NCI-H2081 (cell line): ENCODE measurements around the gene CPEB1.

Source experiments
- DNase-seq, 2 experiments: peaks; one replicate each; lab custom pipeline; 2025; lab: John Stamatoyannopoulos, UW

The CPEB1 gene

DNA sequence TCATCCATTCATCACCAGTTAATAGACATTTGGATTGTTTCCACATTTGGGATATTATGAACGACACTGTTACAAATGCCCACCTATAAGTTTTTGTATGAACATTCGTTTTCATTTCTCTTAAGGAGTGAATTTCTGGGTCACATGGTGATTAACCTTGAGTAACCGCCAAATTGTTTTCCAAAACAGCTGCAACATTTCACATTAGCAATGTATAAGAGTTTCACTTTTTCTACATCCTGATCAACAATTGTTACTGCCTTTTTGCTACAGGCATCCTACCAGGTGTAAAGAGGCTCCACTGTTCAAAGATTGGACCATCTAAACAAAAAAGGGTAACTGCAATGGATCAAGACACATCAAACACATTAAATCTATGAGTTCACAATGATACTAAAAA lies 52.0 kb downstream of the CPEB1 start:
- DNase-seq: no peak

GRCh38 chr15:82587805-82588204 lies 59.4 kb downstream of the CPEB1 start:
- no peak for DNase-seq

DNA sequence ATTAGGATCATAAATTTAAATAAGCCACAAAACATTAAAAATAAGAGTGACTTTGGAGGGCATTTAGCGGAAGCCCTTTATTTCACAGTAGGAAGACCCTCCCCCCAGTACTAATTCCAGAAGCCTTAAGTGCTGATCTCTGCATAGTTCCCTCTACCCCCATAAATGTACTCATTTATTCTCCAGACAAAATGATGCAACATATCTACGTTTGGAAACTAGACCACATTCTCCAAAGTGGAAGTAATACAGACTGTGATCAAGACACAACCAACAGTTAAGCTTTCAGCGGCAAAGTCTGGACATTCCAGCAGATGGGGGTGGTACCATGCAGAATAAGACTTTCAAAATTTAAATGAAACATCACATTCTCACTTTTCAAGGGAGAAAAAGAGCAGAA lies 62.1 kb downstream of the CPEB1 start:
- no peak for DNase-seq

GRCh38 chr15:82580713-82581112 lies 66.5 kb downstream of the CPEB1 start:
- no peak for DNase-seq

DNA sequence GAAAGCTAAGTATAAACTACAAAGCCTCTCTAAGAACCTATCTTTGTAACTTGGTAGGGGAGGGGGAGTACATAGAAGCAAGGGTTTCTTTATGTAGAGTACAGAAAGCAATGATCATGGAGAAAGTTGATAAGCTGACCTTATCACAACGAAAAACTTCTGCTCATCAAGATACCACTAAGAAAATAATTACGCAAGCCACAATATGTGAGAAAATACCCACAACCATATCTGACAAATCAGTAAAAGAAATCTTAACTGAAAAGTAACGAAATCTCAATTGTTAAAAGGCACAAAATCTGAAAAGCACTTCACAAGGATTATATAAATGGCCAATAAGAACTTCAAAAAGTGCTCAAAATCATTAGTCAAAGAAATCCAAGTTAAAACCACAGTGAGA lies 71.8 kb downstream of the CPEB1 start:
- DNase-seq: no peak

GRCh38 chr15:82572986-82573385 lies 74.2 kb downstream of the CPEB1 start:
- DNase-seq: no peak

DNA sequence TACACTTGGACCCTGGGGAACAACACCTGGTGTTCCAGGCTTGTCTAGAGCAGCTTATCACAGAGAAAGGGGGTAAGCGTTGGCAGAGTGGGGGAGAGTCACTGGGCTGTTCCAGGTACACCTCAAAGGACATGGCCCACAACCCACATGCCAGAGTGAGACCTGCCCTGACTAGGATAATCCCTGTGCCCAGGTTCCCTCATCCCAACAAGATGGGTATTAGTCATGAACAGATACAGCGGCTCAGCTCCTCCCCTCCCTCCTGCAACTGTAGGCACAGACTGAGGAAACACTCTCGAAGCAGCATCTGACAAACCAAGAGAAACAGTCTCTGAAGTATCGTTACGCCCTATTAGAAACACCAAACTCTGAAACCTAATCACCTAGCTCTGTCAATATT lies 74.9 kb downstream of the CPEB1 start:
- no peak for DNase-seq

GRCh38 chr15:82571722-82572222 lies 75.4 kb downstream of the CPEB1 start:
- peak; percentile 38 to 60 for DNase-seq

GRCh38 chr15:82570721-82571508 lies 76.2 kb downstream of the CPEB1 start:
- DNase-seq: no peak

- no peak for DNase-seq
Measured at GRCh38 chr15:82569834-82570233, 77.3 kb downstream of the CPEB1 start.

GRCh38 chr15:82568986-82569385 lies 78.2 kb downstream of the CPEB1 start:
- DNase-seq: no peak

GRCh38 chr15:82567661-82568060 lies 79.5 kb downstream of the CPEB1 start:
- DNase-seq: no peak

- no peak for DNase-seq
Measured at GRCh38 chr15:82566690-82567089, 80.5 kb downstream of the CPEB1 start.

DNA sequence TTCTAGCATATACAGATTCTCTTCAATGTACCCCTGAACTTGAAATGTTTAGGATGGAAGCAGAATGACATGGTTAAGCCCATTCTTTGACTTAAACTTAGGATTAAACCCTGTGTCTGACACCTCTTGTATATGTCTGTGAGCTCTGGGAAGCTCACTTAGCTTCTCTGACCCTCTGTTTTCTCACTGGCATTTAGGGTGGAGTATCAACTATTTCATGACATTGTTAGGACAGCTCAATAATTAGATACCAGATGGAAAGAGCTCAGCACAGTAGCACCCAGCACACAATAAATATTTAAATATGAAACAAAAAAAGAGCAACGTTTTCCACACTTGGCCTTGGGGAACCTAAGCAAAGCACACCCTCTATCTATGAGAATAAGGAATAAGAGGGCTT lies 88.7 kb downstream of the CPEB1 start:
- DNase-seq: no peak

- no peak for DNase-seq
Measured at GRCh38 chr15:82556315-82557035, 90.7 kb downstream of the CPEB1 start.

DNA sequence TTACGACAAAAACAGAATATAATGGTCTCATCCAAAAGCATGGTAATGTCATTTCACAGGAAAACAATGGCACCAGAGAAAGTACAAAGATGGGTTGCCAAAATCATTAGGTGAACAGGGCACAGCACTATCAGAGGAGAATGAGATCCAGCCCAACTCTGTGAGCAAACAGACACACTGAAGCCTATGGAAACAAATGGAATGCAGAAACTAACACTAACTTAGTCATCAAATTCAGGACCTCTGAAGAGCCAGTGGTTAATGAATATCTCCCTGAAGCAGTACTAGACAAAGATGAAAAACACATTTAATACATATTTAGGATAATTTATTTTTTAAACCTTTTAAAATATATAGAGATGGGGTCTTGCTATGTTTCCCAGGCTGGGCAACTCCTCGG lies 92.3 kb downstream of the CPEB1 start:
- DNase-seq: no peak

GRCh38 chr15:82554351-82554750 lies 92.8 kb downstream of the CPEB1 start:
- no peak for DNase-seq

DNA sequence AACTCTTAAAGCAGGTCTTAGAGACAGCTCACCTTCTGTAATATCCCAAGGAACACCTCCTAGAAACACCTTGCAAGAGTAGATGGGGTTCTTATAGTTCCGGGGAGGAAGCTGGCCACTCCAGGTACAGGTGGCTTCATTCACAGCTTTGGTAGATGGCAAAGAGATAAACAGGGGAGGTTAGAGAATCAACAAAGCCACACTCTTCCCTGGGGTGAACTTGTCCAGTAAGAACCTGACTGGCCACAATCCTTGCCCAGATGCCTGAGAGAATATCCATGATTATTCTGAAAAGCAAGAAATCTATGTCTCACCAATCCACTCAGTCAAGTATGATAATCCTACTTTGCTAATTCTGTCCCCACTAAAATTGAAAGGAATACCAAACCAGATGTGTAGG lies 93.3 kb downstream of the CPEB1 start:
- no peak for DNase-seq

DNA sequence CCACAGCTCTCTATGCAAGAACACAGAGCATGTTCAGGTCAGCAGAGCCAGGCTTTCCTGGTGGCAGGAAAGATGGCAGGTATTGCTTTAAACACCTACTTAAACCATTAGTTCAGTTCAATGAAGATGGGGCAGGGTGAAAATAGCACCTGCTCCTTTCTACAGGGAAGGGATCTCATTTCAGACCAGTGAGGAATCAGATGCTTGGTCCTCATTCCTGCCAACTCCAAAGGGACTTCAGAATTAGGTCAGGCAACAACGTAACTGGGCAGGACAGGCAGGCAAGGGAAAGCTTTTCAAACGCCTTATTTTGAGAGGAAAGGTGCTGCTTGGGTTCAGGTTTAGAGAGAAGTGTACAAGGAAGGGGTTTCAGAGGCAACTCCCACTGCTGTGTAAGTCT lies 94.3 kb downstream of the CPEB1 start:
- DNase-seq: no peak

DNA sequence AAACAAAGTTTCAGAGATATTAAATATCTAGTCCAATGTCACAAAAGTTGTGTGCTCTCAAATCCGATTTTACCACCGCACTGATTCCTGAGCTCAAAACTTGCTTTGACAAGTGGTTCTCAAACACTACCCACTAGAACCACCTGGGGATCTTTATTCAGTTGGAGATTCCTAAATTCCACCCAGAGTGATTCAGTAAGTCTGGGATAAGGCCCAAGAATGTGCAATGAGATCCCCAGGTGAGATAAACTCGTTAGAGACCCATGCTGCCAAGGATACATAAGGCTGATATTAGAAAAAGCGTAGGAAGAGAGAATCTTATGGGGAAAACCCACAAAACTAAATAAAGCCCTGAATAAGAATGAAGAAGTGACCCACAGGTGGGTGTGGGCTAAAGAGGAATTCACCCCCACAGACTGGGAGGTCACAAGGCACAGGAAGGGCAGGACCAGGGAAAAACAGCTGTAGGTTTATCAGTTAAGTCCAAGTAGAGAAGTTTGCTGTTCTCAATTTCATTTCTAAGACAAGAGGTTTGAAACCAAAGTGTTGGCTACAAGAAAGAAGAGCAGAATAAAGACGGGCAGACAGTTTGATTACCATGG lies 95.4 kb downstream of the CPEB1 start:
- DNase-seq: no peak

DNA sequence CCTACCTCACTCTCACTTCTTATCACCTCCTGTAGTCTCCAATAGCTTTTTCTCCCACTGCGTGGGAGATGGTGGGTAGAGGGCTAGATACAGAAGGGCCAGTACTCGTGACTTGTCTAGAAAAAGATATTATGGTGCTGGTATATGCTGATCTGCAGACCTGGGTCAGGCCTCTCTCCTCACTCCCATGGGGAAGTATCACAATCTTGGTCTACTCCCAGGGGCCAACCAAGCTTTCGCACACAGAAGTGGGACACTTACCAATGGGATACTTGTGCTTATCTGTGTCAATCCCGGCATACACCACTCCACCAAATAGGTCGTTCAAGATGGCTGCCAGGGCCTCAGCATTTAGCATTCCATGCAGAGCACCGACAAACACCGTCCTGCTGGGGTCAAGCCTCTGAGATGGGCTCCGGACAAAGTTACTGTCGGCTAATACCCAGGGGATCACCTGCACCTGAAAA lies 97.9 kb downstream of the CPEB1 start:
- DNase-seq: no peak

DNA sequence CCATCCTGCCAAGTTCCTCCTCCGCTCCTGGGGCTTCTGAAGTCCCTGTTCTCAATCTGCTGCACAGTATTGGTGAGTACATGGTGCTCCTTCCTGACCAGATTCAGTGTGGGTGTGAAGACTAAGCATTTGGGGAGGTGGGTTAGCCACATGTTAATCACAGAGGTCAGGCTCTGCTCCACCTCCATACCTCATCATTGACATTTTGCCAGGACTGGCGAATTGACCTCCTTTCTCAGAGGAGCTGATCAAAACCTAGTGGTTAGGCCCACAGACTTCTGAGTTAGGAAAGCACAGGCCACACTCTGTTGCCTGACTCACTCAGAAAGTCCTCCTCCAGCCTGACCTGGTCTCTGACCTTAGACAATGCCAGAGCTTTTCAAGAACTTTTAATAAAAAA lies 98.5 kb downstream of the CPEB1 start:
- no peak for DNase-seq

- no peak for DNase-seq
Measured at GRCh38 chr15:82545478-82545877, 101.7 kb downstream of the CPEB1 start.
